GDM1 (cell line): ENCODE results near the gene NSA2.

ENCODE experiments used
- DNase-seq: peaks from one replicate; lab custom pipeline; 2025; lab: John Stamatoyannopoulos, UW

NSA2 gene

DNA sequence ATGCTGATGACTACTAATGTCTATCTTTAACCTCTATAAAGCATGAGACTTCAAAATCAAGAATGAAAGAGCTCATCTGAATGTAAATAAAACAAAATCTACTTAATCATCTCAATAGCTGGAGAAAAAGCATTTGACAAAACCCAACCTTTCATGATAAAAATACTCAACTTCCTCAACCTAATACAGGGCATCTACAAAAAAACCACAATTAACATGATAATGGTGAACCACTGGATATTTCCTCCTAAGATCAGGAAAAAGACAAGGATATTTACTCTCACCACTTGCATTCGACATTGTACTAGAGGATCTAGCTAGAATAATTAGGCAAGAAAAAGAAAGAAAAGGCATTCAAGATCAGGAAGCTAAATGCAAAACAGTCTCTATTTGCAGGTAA lies 49.8 kb downstream of the NSA2 start:
- DNase-seq: no peak

DNA sequence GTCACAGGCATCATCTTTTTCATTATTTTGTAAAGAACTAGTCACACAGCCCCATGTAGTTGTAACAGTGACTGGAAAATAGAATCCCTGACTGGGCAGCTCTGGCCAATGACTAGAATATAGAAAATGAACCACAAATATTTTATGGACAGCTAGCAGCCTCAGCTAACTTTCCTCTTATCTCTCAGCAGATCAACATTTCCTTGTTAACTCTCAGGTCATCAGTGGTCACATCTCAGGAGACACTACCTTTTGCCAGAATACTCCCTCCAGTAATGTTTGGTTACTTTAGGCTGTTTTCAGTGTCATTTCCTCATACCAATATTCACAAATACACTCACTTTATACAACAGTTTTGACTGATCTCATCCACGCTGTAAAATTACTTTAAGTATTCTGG lies 55.2 kb downstream of the NSA2 start:
- DNase-seq: no peak

DNA sequence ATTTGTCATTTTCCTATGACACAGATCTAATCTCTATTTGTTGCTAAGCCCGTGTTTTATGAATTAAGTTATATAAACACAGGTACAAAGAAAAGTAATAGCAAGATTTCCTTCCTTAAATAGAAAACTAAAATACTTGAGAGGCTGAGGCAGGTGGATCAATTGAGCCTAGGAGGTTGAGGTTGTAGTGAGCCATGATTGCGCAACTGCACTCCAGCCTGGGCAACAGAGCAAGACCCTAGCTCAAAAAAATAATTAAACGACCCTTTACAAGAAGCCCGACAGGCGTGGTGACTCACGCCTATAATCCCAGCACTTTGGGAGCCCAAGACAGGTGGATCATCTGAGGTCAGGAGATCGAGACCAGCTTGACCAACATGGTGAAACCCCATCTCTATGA lies 62.4 kb downstream of the NSA2 start:
- no peak for DNase-seq
